Smooth muscle cell of the brain vasculature (primary cell): ENCODE data around the gene NCLN.
"Not testable (repeated sequence)": the region's sequence is repeated elsewhere in the genome, so short reads cannot be mapped to it uniquely, and the experiment has no call there.

Experiments used
- DNase-seq: peaks from one replicate; pipeline ENCODE4 v3.0.0-alpha.2; 2012; ENCODE audit warnings: low read depth, low spot score

NCLN gene

GRCh38 chr19:3225169-3225485 is 39.4 kb downstream of the NCLN start:
- DNase-seq: no peak

- DNase-seq: no peak
Measured at GRCh38 chr19:3225677-3226093, 40.0 kb downstream of the NCLN start.

GRCh38 chr19:3227054-3227626 is 41.4 kb downstream of the NCLN start:
- no peak for DNase-seq

GRCh38 chr19:3229346-3229743 is 43.6 kb downstream of the NCLN start:
- DNase-seq: no peak

GRCh38 chr19:3229888-3230496 is 44.3 kb downstream of the NCLN start:
- DNase-seq: no peak

GRCh38 chr19:3231288-3231687 is 45.6 kb downstream of the NCLN start:
- no peak for DNase-seq

- no peak for DNase-seq
Measured at GRCh38 chr19:3233116-3233515, 47.4 kb downstream of the NCLN start.

- no peak for DNase-seq
Measured at GRCh38 chr19:3233831-3234230, 48.1 kb downstream of the NCLN start.

- DNase-seq: no peak
Measured at GRCh38 chr19:3234800-3235199, 49.1 kb downstream of the NCLN start.

GRCh38 chr19:3235604-3236003 is 49.9 kb downstream of the NCLN start:
- not testable (repeated sequence) for DNase-seq

GRCh38 chr19:3236272-3236671 is 50.5 kb downstream of the NCLN start:
- DNase-seq: no peak

GRCh38 chr19:3238066-3238561 is 52.4 kb downstream of the NCLN start:
- DNase-seq: no peak

GRCh38 chr19:3239367-3239766 is 53.6 kb downstream of the NCLN start:
- DNase-seq: no peak

GRCh38 chr19:3243819-3244700 is 58.3 kb downstream of the NCLN start:
- peak; percentile 15 for DNase-seq

GRCh38 chr19:3245050-3245449 is 59.3 kb downstream of the NCLN start:
- DNase-seq: no peak

- no peak for DNase-seq
Measured at GRCh38 chr19:3248728-3249326, 63.1 kb downstream of the NCLN start.

GRCh38 chr19:3249408-3249807 is 63.7 kb downstream of the NCLN start:
- DNase-seq: no peak

GRCh38 chr19:3250675-3251074 is 64.9 kb downstream of the NCLN start:
- DNase-seq: no peak

GRCh38 chr19:3251229-3251628 is 65.5 kb downstream of the NCLN start:
- DNase-seq: no peak

GRCh38 chr19:3252650-3253049 is 66.9 kb downstream of the NCLN start:
- DNase-seq: no peak

- no peak for DNase-seq
Measured at GRCh38 chr19:3253270-3253669, 67.5 kb downstream of the NCLN start.

- no peak for DNase-seq
Measured at GRCh38 chr19:3254520-3254919, 68.8 kb downstream of the NCLN start.
